Measurements from ENCODE around the gene POLR1D.
"Not testable (repeated sequence)": the region's sequence is repeated elsewhere in the genome, so short reads cannot be mapped to it uniquely, and the experiment has no call there.

POLR1D gene

DNA sequence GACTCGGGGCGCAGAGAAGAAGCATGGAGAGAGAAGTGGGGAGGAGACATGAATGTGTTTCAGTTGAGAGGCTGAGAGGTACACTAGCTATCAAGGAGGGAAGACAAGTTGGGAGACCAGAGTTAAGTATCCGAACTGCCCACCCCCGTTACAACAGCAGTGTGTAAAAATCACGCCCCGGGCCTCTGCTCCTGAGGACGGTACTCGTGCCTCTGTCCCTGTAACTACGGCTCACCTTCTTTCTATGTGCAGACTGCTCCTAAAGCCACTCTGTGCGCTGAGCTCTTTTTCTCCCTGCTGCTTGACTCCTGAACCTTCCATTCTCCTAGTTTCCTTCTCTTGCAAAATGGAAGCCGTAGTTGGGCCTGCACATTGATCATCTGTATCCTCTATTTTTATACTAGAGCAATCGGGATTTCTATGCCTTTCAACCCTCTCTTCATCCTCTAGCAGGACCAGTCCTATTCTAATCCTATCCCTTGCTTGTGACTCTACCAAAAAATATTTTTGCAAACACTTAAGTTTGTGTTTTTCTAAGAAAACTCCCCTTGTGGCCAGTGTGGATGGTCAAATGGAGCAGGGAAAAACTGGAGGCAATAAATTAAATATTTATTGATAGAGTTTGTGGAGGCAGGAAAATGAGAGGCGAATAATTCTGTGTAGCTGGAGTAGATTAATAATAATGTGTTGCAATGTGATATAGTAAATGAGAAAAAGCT, 569 bp downstream of the POLR1D start:
- FAIRE-seq (no peak), DNase-seq (ENCODE audit: insufficient read length, low spot score) (no peak)
- TF ChIP-seq, protein P1, sequence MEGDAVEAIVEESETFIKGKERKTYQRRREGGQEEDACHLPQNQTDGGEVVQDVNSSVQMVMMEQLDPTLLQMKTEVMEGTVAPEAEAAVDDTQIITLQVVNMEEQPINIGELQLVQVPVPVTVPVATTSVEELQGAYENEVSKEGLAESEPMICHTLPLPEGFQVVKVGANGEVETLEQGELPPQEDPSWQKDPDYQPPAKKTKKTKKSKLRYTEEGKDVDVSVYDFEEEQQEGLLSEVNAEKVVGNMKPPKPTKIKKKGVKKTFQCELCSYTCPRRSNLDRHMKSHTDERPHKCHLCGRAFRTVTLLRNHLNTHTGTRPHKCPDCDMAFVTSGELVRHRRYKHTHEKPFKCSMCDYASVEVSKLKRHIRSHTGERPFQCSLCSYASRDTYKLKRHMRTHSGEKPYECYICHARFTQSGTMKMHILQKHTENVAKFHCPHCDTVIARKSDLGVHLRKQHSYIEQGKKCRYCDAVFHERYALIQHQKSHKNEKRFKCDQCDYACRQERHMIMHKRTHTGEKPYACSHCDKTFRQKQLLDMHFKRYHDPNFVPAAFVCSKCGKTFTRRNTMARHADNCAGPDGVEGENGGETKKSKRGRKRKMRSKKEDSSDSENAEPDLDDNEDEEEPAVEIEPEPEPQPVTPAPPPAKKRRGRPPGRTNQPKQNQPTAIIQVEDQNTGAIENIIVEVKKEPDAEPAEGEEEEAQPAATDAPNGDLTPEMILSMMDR (IDR thresholded peaks at IDR 0.05; ENCODE audit: insufficient read depth, missing control alignments): no peak

DNA sequence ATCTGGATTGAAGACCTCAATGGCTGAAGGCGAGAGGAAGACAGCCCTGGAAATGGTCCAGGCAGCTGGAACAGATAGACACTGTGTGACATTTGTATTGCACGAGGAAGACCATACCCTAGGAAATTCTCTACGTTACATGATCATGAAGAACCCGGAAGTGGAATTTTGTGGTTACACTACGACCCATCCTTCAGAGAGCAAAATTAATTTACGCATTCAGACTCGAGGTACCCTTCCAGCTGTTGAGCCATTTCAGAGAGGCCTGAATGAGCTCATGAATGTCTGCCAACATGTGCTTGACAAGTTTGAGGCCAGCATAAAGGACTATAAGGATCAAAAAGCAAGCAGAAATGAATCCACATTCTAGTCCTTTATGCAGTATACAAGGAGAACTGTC, 1.2 kb downstream of the POLR1D start:
- TF ChIP-seq, protein P1 (IDR thresholded peaks at IDR 0.05; ENCODE audit: insufficient read depth, missing control alignments): no peak
- FAIRE-seq: no peak

DNA sequence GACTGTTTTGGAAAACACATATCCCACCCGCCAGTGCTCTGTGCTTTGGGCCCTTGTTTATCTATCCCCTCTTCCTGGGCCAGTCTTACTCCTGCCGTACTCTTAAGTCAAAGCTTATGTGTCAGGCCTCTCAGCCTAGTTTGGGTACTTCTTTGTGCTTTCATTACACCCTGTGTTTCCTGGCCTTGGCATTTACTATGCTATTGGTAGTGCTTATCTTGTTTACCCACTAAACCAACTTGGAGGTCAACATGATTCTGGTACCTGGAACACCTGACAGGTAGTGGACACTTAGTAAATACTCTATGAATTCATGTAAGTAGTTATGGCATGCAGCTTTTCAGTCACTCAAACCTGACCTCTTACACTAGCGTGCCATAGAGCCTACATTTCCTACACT, 2.4 kb downstream of the POLR1D start:
- TF ChIP-seq, protein P1 (IDR thresholded peaks at IDR 0.05; ENCODE audit: insufficient read depth, missing control alignments): no peak
- DNase-seq (ENCODE audit: insufficient read length, low spot score): no peak
- FAIRE-seq: no peak

More for the DNA sequence above, 1.2 kb downstream of the POLR1D start:
- DNase-seq (ENCODE audit: insufficient read length, low spot score): no peak

DNA sequence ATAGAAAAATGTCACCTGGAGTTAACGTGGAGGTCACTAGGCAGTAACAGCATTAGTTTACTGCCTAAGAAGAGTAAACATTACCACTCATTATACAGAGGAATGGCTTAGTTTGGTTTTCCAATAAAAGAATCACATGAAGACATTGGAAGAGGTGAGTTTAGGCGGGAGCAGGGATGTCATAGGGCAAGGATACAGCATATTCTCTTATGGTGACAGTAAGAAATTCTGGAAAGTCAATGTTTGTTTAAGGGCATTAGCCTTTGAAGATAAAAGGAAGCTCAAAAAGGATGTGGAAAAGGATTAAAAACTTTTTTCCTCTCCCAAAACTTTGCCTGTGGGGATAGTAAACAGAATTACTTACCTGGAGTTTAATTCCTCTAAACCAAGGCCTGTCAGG, 4.1 kb downstream of the POLR1D start:
- TF ChIP-seq, protein P1 (IDR thresholded peaks at IDR 0.05; ENCODE audit: insufficient read depth, missing control alignments): no peak
- FAIRE-seq (no peak), DNase-seq (ENCODE audit: insufficient read length, low spot score) (no peak)

DNA sequence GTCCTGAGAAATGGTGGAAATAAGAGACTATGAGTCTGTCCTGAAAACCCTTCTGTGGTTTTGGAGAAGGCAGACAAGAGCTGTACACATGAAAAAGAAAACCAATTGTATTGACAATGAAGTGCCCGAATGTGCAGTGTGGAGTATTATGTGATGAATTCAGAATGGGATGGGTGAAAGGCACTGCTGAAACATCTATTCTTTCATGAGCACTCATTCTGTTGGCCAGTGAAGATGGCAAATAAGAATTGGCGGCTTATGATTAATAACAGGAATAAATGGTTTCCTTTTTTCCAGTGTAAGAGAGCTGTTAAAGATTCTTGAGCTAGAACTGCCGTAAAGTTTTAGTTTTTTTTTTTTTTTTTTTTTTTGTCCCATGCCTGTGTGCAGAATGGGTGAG, 5.7 kb downstream of the POLR1D start:
- FAIRE-seq (no peak), DNase-seq (ENCODE audit: insufficient read length, low spot score) (no peak)
- TF ChIP-seq, protein P1 (IDR thresholded peaks at IDR 0.05; ENCODE audit: insufficient read depth, missing control alignments): no peak

DNA sequence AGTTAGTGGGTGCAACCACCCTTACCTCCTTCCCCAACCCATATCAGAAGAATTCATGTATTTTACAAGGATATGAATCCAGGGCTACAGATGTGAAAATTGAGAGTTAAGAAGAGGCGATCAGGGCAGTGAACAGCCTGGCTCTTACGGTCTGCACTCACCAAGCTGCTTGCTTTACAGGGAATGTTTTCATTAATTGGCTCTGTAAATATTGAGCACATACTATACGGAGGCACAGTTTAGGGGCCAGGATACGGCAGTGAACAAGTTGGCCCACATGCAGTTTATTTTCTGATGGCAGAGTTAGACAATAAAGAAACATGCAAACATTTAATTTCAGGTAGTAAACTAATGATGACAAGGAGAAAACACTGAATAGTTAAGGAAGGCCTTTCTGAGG, 6.4 kb downstream of the POLR1D start:
- FAIRE-seq (no peak), DNase-seq (ENCODE audit: insufficient read length, low spot score) (no peak)
- TF ChIP-seq, protein P1 (IDR thresholded peaks at IDR 0.05; ENCODE audit: insufficient read depth, missing control alignments): no peak

DNA sequence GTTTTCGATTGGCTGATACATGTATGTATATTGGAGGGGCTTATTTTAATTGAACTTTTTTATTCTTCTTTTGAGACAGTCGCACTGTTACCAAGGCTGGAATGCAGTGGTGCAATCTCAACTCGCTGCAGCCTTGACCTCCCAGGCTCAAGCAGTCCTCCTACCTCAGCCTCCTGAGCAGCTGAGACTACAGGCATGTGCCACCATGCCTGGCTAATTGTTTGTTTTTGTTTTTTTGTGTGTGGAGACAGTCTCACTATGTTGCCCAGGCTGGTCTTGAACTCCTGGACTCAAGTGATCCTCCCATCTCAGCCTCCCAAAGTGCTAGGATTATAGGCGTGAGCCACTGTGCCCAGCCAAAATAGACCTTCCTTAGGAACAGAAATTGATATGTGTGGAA, 7.1 kb downstream of the POLR1D start:
- not testable (repeated sequence) for FAIRE-seq; DNase-seq (ENCODE audit: insufficient read length, low spot score)
